GM19328 (cell line): Measurements from ENCODE around the gene CPXM2.

Experiments
- ATAC-seq: cut with Tn5 transposase; IDR thresholded peaks from one replicate; pipeline ENCODE4 v1.9.1; 2021; ENCODE audit warnings: mild to moderate bottlenecking, moderate library complexity; ENCODE audit not compliant: unreplicated experiment

The CPXM2 gene

DNA sequence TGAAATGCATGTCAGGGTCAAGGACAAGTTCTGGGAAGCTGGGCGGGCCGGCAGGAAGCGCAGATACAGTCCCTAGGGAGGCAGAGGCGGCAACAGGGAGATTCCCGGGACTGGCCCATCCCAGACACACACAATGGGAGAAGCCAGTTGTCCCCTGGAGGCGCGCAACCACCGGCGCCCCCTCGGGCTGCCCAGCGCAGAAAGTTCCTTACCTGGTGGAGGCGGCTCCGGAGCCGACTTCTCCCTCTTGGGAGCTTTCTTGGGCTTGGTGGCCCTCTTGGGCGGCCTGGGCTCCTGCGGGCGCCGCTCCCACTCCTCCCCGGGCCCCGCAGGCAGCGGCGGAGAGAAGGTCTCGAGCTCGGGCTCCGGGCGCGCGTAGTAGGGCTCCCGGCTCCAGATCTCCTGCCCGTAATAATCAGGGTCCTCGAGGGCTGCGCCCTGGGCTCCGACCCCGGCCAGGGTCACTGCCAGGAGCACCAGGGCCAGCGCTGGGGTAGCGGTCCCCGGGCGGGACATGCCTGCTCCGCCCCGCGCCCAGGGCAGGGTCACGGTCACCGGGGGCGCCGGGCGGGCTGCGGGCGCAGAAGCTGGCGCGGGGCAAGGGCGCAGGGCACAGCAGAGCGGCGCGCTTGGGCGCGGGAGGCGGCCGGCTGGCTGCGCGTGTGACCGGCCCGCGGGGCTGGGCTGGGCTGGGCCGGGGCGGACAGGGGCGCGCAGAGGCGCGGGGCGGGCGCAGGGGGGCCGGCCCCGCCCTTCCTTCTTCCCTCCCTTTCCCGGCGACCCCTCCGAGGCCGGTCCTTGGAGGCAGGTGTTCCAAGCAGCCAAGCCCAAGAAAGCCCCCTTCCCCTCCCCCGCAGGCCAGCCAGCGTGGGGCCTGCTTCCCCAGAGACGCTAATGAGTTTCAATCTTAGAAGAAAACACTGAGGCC, at the start of gene CPXM2:
TSS of gene CPXM2 (minus strand) at position 664 of the 928 bp plus-strand sequence. CDS start at position 516, 148 bp downstream.
- ATAC-seq: no peak

DNA sequence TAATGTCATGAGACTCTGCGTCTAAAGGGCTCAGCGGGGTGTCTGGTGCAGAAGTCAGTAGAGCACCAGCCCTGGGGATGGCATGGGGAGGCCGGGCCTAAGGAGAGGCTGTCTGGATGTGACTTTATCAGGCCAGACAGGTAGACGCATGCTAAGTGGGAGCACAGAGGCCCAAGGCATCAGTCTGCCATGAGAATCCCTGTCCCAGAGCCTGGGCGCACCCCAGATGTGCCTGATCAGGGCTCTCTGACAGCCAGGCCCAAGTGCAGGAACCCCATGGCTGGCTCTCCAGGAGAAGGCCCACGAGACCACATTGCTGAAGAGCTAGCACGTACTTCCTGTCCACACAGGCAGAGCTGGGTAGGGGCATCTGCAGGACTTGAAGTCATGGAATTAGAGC, 48.0 kb upstream of the CPXM2 start:
- ATAC-seq: no peak

- no peak for ATAC-seq
Observed at GRCh38 chr10:123938890-123939289, 47.3 kb upstream of the CPXM2 start.

- no peak for ATAC-seq
Observed at GRCh38 chr10:123936426-123936825, 44.8 kb upstream of the CPXM2 start.

DNA sequence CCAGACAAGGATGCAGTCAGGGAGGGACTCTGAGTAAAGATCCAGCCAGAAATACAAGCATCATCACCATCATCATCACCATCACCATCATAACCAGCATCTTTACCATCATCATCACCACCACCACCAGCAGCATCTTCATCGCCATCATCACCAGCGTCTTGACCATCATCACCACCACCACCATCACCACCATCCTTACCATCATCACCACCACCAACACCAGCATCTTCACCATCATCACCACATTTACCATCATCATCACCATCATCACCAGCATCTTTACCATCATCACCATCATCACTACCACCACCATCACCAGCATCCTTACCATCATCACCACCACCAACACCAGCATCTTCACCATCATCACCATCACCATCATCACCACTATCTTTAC, 44.1 kb upstream of the CPXM2 start:
- ATAC-seq: no peak

DNA sequence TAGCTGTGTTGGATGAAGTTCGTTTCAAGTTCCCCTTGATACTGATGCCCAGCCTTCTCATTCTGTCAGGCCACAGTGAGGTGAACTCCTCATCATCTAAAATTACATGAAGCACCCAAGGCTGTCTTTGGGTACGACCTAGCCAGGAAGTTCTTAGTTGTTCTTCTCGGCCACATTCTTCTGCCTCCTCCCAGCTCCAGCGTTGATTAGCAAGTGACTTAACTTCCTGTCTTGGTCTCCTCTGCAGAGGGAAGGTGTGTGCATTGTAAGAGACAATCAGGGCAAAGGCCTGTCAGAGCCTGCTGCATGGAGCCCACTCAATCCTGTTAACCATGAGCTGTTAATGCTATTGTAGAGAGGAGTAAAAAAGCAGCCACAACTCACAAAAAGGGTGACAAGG, 43.2 kb upstream of the CPXM2 start:
- ATAC-seq: no peak

DNA sequence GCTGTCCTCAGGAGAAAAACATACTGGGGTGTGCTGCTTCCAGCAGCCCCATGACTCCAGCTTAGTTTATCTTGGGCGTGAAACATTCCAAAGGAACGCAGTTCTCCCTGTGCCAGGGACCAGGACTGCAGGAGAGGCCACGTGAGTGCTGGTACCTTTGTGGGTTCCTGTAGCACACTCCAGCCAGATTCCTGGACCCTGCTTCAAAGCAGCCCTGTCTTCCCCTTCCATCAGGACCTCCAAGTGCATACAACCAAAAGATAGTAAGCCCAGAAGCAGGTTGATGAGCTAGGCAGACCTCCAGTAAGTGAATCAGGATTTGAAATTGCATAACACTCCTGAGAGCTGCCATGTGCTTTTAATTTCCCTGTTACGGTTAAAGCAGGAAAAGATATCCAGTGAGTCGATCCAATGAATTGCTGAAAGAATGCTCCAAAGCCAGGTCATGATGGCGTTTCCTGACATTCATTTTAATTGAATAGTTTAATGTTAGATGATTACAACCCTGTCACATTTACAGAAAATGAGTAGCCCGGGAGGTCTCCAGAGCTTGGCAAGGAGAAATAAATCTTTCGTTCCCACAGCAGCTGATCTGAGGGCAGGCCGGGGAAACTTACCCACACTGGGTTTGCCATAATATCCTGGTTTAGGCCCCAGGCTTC, 38.9 kb upstream of the CPXM2 start:
- ATAC-seq: no peak

DNA sequence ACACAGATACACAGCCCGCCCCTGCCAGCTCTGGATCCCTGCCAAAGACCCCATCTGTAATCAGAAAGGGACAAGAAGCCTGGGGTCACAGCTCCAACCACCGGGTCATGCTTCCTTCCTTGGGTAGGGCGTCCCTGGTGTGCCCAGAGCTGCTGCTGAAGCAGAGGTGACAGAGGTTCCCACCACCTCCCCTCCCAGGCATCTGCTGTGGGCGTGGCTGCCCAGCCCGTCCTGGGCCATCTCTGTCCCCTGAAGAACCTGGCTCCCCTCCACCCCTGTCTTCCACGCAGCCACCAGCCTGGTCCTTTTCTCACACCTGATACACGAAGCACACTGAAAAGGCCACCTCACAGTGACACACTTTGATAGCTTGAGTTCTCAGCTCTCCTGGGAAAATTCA, 38.2 kb upstream of the CPXM2 start:
- no peak for ATAC-seq

DNA sequence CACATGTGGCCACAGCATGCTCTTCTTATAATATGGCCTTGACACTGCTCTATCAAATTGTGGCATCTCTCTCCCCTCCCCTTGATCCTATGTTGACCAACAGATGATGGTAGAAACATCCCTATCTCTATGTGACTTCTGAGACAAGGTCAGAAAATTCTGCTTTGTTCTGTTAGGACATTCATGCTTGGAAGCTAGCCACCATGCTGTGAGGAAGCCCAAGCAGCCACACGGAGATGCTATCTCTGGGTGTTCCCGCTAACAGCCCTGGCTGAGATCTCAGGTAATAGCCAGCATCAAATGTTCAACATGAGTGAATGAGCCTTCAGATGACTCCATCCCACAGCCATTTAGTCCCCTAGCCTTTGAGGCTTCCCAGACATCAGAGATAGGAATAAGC, 36.8 kb upstream of the CPXM2 start:
- no peak for ATAC-seq

- no peak for ATAC-seq
Observed at GRCh38 chr10:123926401-123927264, 35.0 kb upstream of the CPXM2 start.

DNA sequence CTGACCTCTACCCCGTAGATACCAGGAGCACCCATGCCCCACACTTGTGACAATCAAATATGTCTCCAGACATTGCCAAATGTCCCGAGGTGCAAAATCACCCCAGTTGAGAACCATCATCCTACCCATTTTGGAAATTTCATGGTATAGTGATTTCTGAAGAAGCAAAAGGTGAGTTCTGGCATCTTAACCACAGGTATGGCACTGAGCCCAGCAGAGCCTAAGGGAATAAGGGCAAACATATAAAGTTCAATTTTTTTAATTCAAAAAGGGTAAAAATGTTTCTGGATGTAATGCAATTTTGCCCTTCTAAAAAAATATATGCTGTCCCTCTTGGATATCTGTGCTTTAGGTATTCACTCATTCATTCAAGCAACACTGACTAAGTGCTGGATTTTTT, 30.5 kb upstream of the CPXM2 start:
- no peak for ATAC-seq

GRCh38 chr10:123916775-123917174, 25.2 kb upstream of the CPXM2 start:
- ATAC-seq: no peak

DNA sequence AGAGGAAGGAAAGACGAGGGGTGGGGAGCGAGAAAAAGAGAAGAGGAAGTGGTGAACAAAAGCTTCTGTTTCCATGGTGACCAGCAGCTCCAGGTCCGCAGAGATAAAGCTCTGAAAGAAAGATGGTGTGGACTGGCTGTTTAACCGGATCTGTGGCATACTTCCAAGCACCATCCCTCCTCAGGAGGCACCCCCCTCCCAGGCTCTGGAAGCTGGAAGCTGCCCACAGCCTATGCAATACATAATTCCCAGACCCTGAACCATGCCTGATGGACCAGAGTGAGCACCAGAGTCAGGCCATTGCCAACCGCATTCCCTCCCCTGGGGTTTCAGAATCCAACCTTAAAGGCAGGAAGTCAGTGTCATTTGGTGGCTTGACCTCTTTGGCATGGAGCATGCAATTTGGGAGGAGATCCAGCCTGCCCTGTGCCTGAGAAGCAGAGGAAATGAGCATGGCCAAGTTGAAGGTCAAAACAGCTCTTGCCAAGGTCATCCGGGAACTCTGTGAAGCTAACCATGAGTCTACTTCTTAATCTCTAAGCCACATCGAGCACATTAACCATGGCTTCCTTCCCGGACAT, 22.2 kb upstream of the CPXM2 start:
- no peak for ATAC-seq

- ATAC-seq: no peak
Observed at GRCh38 chr10:123912871-123913270, 21.3 kb upstream of the CPXM2 start.

DNA sequence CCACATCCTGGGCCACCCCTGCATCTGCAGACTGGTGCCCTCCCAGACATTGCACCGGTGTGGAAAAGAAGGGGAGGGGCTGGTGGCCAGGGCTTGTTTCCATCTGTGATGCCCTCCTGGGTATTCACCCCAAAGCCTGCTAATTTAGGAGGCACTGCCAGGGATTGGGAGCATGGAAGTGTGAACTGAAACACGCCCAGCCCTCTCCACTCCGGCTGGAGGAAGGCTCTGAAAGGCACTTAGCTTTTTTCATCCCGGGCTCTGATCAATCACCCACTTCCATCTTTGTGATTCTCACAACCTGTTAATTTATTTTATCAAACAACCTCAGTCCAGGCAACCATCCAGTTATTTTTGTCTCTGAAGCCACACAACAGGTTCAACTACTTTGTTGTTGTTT, 20.9 kb upstream of the CPXM2 start:
- ATAC-seq: no peak

DNA sequence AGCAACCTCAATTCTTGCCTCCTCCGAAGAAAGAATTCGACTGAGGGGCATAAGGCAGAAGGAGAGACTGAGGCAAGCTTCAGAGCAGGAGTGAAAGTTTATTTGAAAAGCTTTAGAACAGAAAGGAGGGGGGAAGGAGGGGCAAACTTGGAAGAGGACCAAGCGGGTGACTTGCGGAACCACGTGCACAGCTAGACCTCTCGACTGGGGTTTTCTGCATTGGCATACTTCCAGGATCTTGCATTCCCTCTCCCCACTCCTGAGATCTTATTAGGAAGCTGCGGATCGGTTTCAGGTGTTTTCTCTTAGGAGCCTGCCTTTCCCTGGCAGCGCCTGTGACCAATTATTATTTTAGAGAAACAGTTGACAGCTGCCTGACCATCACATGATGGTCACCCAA, 20.3 kb upstream of the CPXM2 start:
- no peak for ATAC-seq

DNA sequence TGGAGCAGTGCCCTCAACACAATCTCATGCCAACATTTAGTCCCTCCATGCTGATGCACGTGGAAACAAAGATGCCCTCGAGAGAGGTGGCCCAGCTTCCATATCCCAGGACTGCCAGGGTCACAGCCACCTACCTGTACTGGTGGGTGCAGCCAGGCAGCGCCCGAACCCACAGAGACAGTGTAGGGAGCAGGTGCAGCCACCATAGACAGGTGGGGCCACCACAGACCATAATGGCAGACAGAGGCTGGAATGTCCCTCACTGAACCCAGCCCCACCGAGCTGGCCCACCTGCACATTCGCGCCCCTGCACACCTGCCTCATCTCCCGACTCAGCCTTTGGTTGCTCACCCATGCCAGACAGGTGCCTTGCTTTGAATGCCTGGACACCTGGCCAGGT, 18.3 kb upstream of the CPXM2 start:
- no peak for ATAC-seq

DNA sequence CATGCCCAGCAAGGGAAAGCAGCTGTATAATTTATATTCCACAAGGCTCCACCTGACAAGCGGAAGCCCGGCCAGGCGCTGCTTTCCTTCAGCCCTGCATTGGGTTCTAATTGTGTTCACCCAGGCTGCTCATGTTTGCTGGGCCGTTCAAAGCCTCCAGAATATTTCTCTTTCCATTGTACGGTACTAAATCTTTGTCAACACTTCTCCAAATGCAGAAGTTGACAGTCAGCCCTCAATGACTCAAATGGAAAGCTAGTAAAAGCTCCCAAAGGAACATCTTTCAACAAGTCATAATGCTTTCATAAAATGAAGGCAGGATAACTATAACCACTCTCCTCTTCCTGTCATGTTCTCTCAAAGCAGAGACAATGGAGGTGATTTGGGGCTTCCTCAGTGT, 17.8 kb upstream of the CPXM2 start:
- no peak for ATAC-seq

DNA sequence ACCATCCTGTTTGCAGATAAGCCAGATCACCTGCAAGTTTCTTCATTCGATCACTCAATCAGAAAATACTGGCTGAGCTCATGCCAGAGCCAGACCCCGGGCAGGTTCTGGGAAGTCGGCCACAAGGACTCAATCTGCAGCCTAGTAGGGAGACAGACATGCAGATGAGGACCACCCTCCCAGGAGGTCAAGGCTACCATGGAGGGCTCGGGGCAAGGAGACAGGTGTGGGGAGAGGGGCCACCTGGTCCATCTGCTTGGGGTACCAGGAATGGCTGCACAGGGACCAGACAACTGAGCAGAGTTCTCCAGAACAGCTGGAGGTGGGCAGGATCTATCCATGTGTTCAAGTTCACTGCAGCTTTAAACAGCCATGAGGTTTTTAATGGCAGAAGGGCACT, 16.8 kb upstream of the CPXM2 start:
- no peak for ATAC-seq

- ATAC-seq: no peak
Observed at GRCh38 chr10:123906884-123907652, 15.5 kb upstream of the CPXM2 start.
